HepG2 (cell line): ENCODE measurements around the gene TMEM229B. TPM values are rescaled to one million over a fixed set of nuclear protein-coding genes. Genes with fewer than 3 reads are reported as not detected.

Experiments used
- ATAC-seq: fragments of 200-7000 bp; cut with Tn5 transposase; 3 replicates; pipeline ENCODE4 v1.9.1; 2020; ENCODE audit warnings: mild to moderate bottlenecking, moderate library complexity
- BruUV-seq: library from RNA; stranded (reverse); fragments of 400-500 nt; replicated peaks from 2 replicates; lab custom pipeline; 2021; lab: Mats Ljungman, UMichigan
- CTCF ChIA-PET: fragments of 300-600 bp; formaldehyde crosslinking; extraction: SDS; loops from one replicate; lab custom pipeline; 2021; ENCODE audit warnings: low total read pairs, inconsistent platforms, low intra/inter-chr PET ratio; lab: Yijun Ruan, JAX
- POLR2A ChIA-PET: fragments of 350-600 bp; sonication (Branson Sonifier 250); formaldehyde crosslinking; loops from one replicate; lab custom pipeline; 2020; ENCODE audit warnings: antibody characterized with exemption, inconsistent platforms; lab: Yijun Ruan, JAX
- DNase-seq: peaks from one replicate; pipeline ENCODE4 v3.0.0-alpha.2; 2015; ENCODE audit warnings: low spot score
- FAIRE-seq: peaks from 3 replicates; lab custom pipeline; 2011; peaks lifted over from hg19 to GRCh38; lab: Jason Lieb, UNC
- H2AFZ ChIP-seq: one replicate; pipeline ENCODE4 v1.6.1; 2011; ENCODE audit warnings: low read length, inconsistent platforms
- H3K27ac ChIP-seq: fragments of 300-600 bp; 3 replicates; pipeline ENCODE4 v1.8.0; 2011; ENCODE audit warnings: mixed run types, mild to moderate bottlenecking, mixed read lengths, low read length, inconsistent platforms; ENCODE audit not compliant: insufficient read depth; ENCODE audit errors: extremely low read length
- H3K27me3 ChIP-seq, 2 experiments: fragments of 200-600 bp in 1 of 2; 2 replicates in 1 of 2; 3 replicates in 1 of 2; pipeline versions ENCODE4 v1.6.0 to v1.8.0; 2011; ENCODE audit warnings: low read length in 2 of 2, mild to moderate bottlenecking in 2 of 2, moderate library complexity in 2 of 2, inconsistent platforms in 1 of 2; ENCODE audit not compliant: insufficient read depth in 2 of 2, control insufficient read depth in 1 of 2
- H3K36me3 ChIP-seq, 2 experiments: fragments of 200-600 bp in 1 of 2; replicated peaks in 1 of 2; 2 replicates in 1 of 2; 3 replicates in 1 of 2; pipeline versions ENCODE4 v1.5.1 to v1.8.0; 2011; ENCODE audit warnings: low read length in 2 of 2, inconsistent platforms in 1 of 2; ENCODE audit not compliant: insufficient read depth in 2 of 2, control insufficient read depth in 1 of 2
- H3K4me1 ChIP-seq: 2 replicates; pipeline ENCODE4 v1.5.1; 2012; ENCODE audit warnings: low read length, inconsistent platforms; ENCODE audit not compliant: insufficient read depth
- H3K4me2 ChIP-seq: 2 replicates; pipeline ENCODE4 v1.6.0; 2011; ENCODE audit warnings: low read depth, low read length, inconsistent platforms
- H3K4me3 ChIP-seq, 3 experiments: fragments of 200-600 bp in 1 of 3; sonication (generic), shearing (Covaris generic) in 1 of 3; replicated peaks in 1 of 3; 2 replicates each; pipeline ENCODE4 v1.5.1; 2011 to 2016; ENCODE audit warnings: low read length in 3 of 3, inconsistent platforms in 2 of 3, low read depth in 2 of 3, mild to moderate bottlenecking in 2 of 3, control low read depth in 1 of 3, mixed read lengths in 1 of 3; ENCODE audit not compliant: insufficient read depth in 1 of 3
- H3K79me2 ChIP-seq: one replicate; pipeline ENCODE4 v1.6.1; 2011; ENCODE audit warnings: low read length, inconsistent platforms; ENCODE audit not compliant: insufficient read depth
- H3K9ac ChIP-seq: 2 replicates; pipeline ENCODE4 v1.6.0; 2011; ENCODE audit warnings: mild to moderate bottlenecking, low read depth, low read length, inconsistent platforms; ENCODE audit not compliant: insufficient read depth
- H3K9me3 ChIP-seq: 2 replicates; pipeline ENCODE4 v1.5.1; 2012; ENCODE audit warnings: mild to moderate bottlenecking, low read length
- H4K20me1 ChIP-seq: 2 replicates; pipeline ENCODE4 v1.6.0; 2011; ENCODE audit warnings: inconsistent platforms, mild to moderate bottlenecking, low read length, moderate library complexity; ENCODE audit not compliant: insufficient read depth
- CEBPG ChIP-seq: IDR thresholded peaks from 2 replicates; pipeline ENCODE4 v1.6.1; 2016
- ETV6 ChIP-seq: sonication (generic); formaldehyde crosslinking; conservative IDR thresholded peaks from 2 replicates; pipeline ENCODE4 v1.4.0; 2020; ENCODE audit warnings: missing genetic modification reagents
- HDAC2 ChIP-seq: sonication (generic); formaldehyde crosslinking; IDR thresholded peaks from 2 replicates; pipeline ENCODE4 v1.4.0; 2020; ENCODE audit warnings: missing genetic modification reagents
- IKZF4 ChIP-seq: sonication (generic); formaldehyde crosslinking; IDR thresholded peaks from 2 replicates; pipeline ENCODE4 v1.5.1; 2020; ENCODE audit warnings: borderline replicate concordance, mild to moderate bottlenecking, low read depth, missing genetic modification reagents; ENCODE audit errors: not compliant biosample characterization
- JARID2 ChIP-seq: sonication (generic); formaldehyde crosslinking; IDR thresholded peaks from 2 replicates; pipeline ENCODE4 v1.8.1; 2023; ENCODE audit warnings: missing genetic modification reagents, inconsistent platforms; ENCODE audit not compliant: insufficient replicate concordance
- JUND ChIP-seq: sonication (generic); formaldehyde crosslinking; IDR thresholded peaks from 2 replicates; pipeline ENCODE4 v1.8.0; 2022; ENCODE audit warnings: mild to moderate bottlenecking, missing genetic modification reagents
- MIER2 ChIP-seq: IDR thresholded peaks from 2 replicates; pipeline ENCODE4 v1.6.1; 2016; ENCODE audit warnings: missing biosample characterization, missing genetic modification reagents
- POLR2AphosphoS2 ChIP-seq: IDR thresholded peaks from 2 replicates; pipeline ENCODE4 v1.6.1; 2011; ENCODE audit warnings: low read depth, low read length, improper control_type of control experiment
- TCF7 ChIP-seq: sonication (generic); IDR thresholded peaks from 2 replicates; pipeline ENCODE4 v1.6.1; 2016; ENCODE audit warnings: antibody characterized with exemption, low read depth
- ZBTB7B ChIP-seq: sonication (generic); formaldehyde crosslinking; IDR thresholded peaks from 2 replicates; pipeline ENCODE4 v1.4.0; 2020; ENCODE audit warnings: missing genetic modification reagents
- ZNF251 ChIP-seq: sonication (generic); formaldehyde crosslinking; IDR thresholded peaks from 2 replicates; pipeline ENCODE4 v1.9.0; 2021; ENCODE audit warnings: mild to moderate bottlenecking, missing genetic modification reagents
- ZNF3 ChIP-seq: IDR thresholded peaks from 2 replicates; pipeline ENCODE4 v1.7.0; 2017; ENCODE audit warnings: inconsistent platforms
- ZNF703 ChIP-seq: sonication (generic); formaldehyde crosslinking; IDR thresholded peaks from 2 replicates; pipeline ENCODE4 v1.5.1; 2020; ENCODE audit warnings: missing genetic modification reagents, mild to moderate bottlenecking, moderate library complexity, borderline replicate concordance
- WGBS: methylation state at CpG from one replicate; pipeline ENCODE4 v1.1.6; 2017; ENCODE audit warnings: low lambda C conversion rate; 5-methylcytosine and 5-hydroxymethylcytosine counted together
- in situ Hi-C: cut with HindIII; loops from 2 replicates; pipeline ENCODE4 v1.10.0; 2017; ENCODE audit warnings: low pct_unique_long_range_greater_than_20kb; ENCODE audit not compliant: extremely low pct_ligation_motif_present
- intact Hi-C: fragments of 100-400 bp; cut with micrococcal nuclease; formaldehyde crosslinking; loops from one replicate; pipeline ENCODE4 v1.10.0; 2022; ENCODE audit not compliant: unreplicated experiment
- polyA plus RNA-seq, 8 experiments: library from polyadenylated mRNA; depleted of rRNA in 3 of 8; stranded (reverse) in 7 of 8; unstranded in 1 of 8; fragments of >200 nt; fragmentation: Illumina TruSeq in 4 of 8; extraction: Trizol in 4 of 8; gene quantifications; 2 replicates each; pipeline versions ENCODE4 v1.2.1 to v1.2.3, GENCODE V29; 2011 to 2016; ENCODE audit warnings: low read depth in 4 of 8, missing spikeins in 1 of 8, mixed read lengths in 1 of 8; ENCODE audit not compliant: insufficient read depth in 1 of 8
- total RNA-seq, 5 experiments: library from RNA; depleted of rRNA; stranded (reverse); fragments of >200 nt; fragmentation: Illumina TruSeq; extraction: Trizol; gene quantifications; 2 replicates each; pipeline ENCODE4 v1.2.3, GENCODE V29; 2016; ENCODE audit warnings: low read depth in 1 of 5
- TF ChIP-seq, protein P1 (sequence below): sonication (generic); formaldehyde crosslinking; IDR thresholded peaks from 2 replicates; pipeline ENCODE4 v1.5.0; 2020; ENCODE audit warnings: missing genetic modification reagents
- TF ChIP-seq, protein P2 (sequence below): sonication (generic); formaldehyde crosslinking; IDR thresholded peaks from 2 replicates; pipeline ENCODE4 v1.4.0; 2020; ENCODE audit warnings: missing genetic modification reagents
- TF ChIP-seq, protein P3 (sequence below): sonication (generic); formaldehyde crosslinking; IDR thresholded peaks from 2 replicates; pipeline ENCODE4 v1.5.0; 2020; ENCODE audit warnings: mild to moderate bottlenecking, missing genetic modification reagents

TMEM229B gene
- total and polyA plus RNA-seq, 2 of the 13 experiments (the other 11 are each of a cell fraction or from before 2014, with no cell fraction given) = 0.69 to 1.1 TPM

DNA sequence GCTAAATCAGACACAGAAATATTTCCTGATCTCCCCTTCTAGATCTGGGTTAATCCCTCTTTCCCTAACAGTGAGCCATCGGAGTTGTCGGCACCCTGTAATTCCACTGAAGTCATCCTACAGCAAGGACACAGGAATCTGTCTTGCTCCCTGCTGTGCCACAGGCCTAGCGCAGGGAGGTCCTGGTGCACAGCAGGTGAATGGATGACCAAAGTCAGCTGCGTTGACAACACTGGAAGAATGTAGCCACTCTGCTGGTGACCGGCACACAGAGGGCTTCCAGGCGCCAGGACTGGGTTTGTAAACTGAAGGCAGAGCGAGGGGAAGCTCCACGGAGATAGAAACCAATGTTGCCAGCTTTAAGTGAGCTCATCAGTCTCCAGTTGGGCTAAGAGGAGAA lies 23.6 kb downstream of the TMEM229B start:
- CTCF ChIA-PET = no interaction called here
- no peak for TF ChIP-seq MIER2 (CRISPR knock-in tag)
- TF ChIP-seq CEBPG (CRISPR knock-in tag) = no peak
- TF ChIP-seq POLR2AphosphoS2 = no peak
- TF ChIP-seq ZNF3 = no peak
- TF ChIP-seq, protein P1, sequence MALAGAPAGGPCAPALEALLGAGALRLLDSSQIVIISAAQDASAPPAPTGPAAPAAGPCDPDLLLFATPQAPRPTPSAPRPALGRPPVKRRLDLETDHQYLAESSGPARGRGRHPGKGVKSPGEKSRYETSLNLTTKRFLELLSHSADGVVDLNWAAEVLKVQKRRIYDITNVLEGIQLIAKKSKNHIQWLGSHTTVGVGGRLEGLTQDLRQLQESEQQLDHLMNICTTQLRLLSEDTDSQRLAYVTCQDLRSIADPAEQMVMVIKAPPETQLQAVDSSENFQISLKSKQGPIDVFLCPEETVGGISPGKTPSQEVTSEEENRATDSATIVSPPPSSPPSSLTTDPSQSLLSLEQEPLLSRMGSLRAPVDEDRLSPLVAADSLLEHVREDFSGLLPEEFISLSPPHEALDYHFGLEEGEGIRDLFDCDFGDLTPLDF (CRISPR knock-in tag) = no peak
- TF ChIP-seq, protein P2, sequence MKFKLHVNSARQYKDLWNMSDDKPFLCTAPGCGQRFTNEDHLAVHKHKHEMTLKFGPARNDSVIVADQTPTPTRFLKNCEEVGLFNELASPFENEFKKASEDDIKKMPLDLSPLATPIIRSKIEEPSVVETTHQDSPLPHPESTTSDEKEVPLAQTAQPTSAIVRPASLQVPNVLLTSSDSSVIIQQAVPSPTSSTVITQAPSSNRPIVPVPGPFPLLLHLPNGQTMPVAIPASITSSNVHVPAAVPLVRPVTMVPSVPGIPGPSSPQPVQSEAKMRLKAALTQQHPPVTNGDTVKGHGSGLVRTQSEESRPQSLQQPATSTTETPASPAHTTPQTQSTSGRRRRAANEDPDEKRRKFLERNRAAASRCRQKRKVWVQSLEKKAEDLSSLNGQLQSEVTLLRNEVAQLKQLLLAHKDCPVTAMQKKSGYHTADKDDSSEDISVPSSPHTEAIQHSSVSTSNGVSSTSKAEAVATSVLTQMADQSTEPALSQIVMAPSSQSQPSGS (CRISPR knock-in tag) = no peak
- no peak for TF ChIP-seq IKZF4 (CRISPR knock-in tag)
- TF ChIP-seq HDAC2 (CRISPR knock-in tag) = no peak
- TF ChIP-seq ZNF703 (CRISPR knock-in tag) = no peak
- TF ChIP-seq JARID2 (CRISPR knock-in tag) = no peak
- no peak for TF ChIP-seq TCF7
- TF ChIP-seq ZBTB7B (CRISPR knock-in tag) = no peak
- no peak for TF ChIP-seq JUND (CRISPR knock-in tag)
- TF ChIP-seq, protein P3, sequence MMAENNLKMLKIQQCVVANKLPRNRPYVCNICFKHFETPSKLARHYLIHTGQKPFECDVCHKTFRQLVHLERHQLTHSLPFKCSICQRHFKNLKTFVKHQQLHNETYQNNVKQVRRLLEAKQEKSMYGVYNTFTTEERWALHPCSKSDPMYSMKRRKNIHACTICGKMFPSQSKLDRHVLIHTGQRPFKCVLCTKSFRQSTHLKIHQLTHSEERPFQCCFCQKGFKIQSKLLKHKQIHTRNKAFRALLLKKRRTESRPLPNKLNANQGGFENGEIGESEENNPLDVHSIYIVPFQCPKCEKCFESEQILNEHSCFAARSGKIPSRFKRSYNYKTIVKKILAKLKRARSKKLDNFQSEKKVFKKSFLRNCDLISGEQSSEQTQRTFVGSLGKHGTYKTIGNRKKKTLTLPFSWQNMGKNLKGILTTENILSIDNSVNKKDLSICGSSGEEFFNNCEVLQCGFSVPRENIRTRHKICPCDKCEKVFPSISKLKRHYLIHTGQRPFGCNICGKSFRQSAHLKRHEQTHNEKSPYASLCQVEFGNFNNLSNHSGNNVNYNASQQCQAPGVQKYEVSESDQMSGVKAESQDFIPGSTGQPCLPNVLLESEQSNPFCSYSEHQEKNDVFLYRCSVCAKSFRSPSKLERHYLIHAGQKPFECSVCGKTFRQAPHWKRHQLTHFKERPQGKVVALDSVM = no peak
- no peak for TF ChIP-seq ETV6 (CRISPR knock-in tag)
- TF ChIP-seq ZNF251 (CRISPR knock-in tag) = no peak
- Histone ChIP-seq H3K27me3 (peaks cover 1 to 24% of the 10 kb centered on the region in 2 experiments; a peak in 3 of 5 replicates), H3K27ac (no peak overlapping the region), H3K4me2 (no peak overlapping the region), H3K9ac (no peak overlapping the region), H3K79me2 (no peaks in the 10 kb centered on the region), H3K4me1 (peaks cover 13% of the 10 kb centered on the region), H3K36me3 (no peaks in the 10 kb centered on the region), H3K9me3 (no peaks in the 10 kb centered on the region), H4K20me1 (no peaks in the 10 kb centered on the region), H3K4me3 (no peak overlapping the region), H2AFZ (no peak overlapping the region)
- intact Hi-C loops = no loop called here
- POLR2A ChIA-PET = no interaction called here
- 55% methylated on average over 8 of the region's 8 CpGs for WGBS
- BruUV-seq = no TSS peak
- no peak for FAIRE-seq
- no peak for DNase-seq
- ATAC-seq = peak; percentile 29; the same call in 2 of the 3 replicates
- in situ Hi-C loops = no loop called here
